Trophoblast cell (in vitro differentiated cells and primary cell): ENCODE measurements around the gene CAMK2B.
A peak's percentile ranks its signal among the peaks of the same experiment; 100 is the strongest.

Source experiments
- DNase-seq, 2 donors: peaks; one replicate each; pipeline ENCODE4 v3.0.0-alpha.2; 2016
- H2AFZ ChIP-seq: 2 replicates; pipeline ENCODE4 v1.6.1; 2013; ENCODE audit warnings: low read length, moderate library complexity, mild to moderate bottlenecking; ENCODE audit not compliant: insufficient read depth, poor library complexity
- H2AK5ac ChIP-seq: 2 replicates; pipeline ENCODE4 v1.6.1; 2013; ENCODE audit warnings: mild to moderate bottlenecking, low read length
- H2BK120ac ChIP-seq: 2 replicates; pipeline ENCODE4 v1.6.1; 2013; ENCODE audit warnings: low read length, mild to moderate bottlenecking, moderate library complexity; ENCODE audit not compliant: insufficient read depth, poor library complexity
- H2BK12ac ChIP-seq: 2 replicates; pipeline ENCODE4 v1.6.1; 2013; ENCODE audit warnings: mild to moderate bottlenecking, low read length, moderate library complexity
- H2BK5ac ChIP-seq: 2 replicates; pipeline ENCODE4 v1.6.1; 2013; ENCODE audit warnings: low read length, low read depth, moderate library complexity, mild to moderate bottlenecking; ENCODE audit not compliant: poor library complexity
- H3K14ac ChIP-seq: 2 replicates; pipeline ENCODE4 v1.6.1; 2013; ENCODE audit warnings: mild to moderate bottlenecking, low read length
- H3K18ac ChIP-seq: 2 replicates; pipeline ENCODE4 v1.6.1; 2013; ENCODE audit warnings: mild to moderate bottlenecking, low read length
- H3K23ac ChIP-seq: 2 replicates; pipeline ENCODE4 v1.6.1; 2013; ENCODE audit warnings: low read length
- H3K27ac ChIP-seq: 2 replicates; pipeline ENCODE4 v1.5.1; 2013; ENCODE audit warnings: low read depth, mild to moderate bottlenecking, inconsistent platforms, low read length, moderate library complexity
- H3K27me3 ChIP-seq: 2 replicates; pipeline ENCODE4 v1.6.1; 2013; ENCODE audit warnings: inconsistent platforms, mild to moderate bottlenecking, low read length, moderate library complexity; ENCODE audit not compliant: insufficient read depth
- H3K36me3 ChIP-seq, 2 experiments: 1 replicate in 1 of 2; 2 replicates in 1 of 2; pipeline ENCODE4 v1.6.1; 2013; ENCODE audit warnings: low read length in 2 of 2, mild to moderate bottlenecking in 2 of 2, moderate library complexity in 1 of 2; ENCODE audit not compliant: insufficient read depth in 2 of 2, control insufficient read depth in 1 of 2
- H3K4ac ChIP-seq: 2 replicates; pipeline ENCODE4 v1.6.1; 2013; ENCODE audit warnings: low read depth, mild to moderate bottlenecking, low read length, moderate library complexity
- H3K4me1 ChIP-seq, 2 experiments: 1 replicate in 1 of 2; 2 replicates in 1 of 2; pipeline ENCODE4 v1.6.1; 2013; ENCODE audit warnings: low read length in 2 of 2, mild to moderate bottlenecking in 2 of 2, moderate library complexity in 1 of 2; ENCODE audit not compliant: insufficient read depth in 2 of 2, control insufficient read depth in 1 of 2
- H3K4me2 ChIP-seq: 2 replicates; pipeline ENCODE4 v1.6.1; 2013; ENCODE audit warnings: inconsistent platforms, mild to moderate bottlenecking, low read length, moderate library complexity
- H3K4me3 ChIP-seq: 2 replicates; pipeline ENCODE4 v1.5.1; 2013; ENCODE audit warnings: mild to moderate bottlenecking, low read depth, low read length, inconsistent platforms
- H3K79me1 ChIP-seq: one replicate; pipeline ENCODE4 v1.6.1; 2013; ENCODE audit warnings: low read length
- H3K79me2 ChIP-seq: 2 replicates; pipeline ENCODE4 v1.6.1; 2013; ENCODE audit warnings: low read length, mild to moderate bottlenecking; ENCODE audit not compliant: control insufficient read depth, insufficient read depth, poor library complexity
- H3K9ac ChIP-seq: 2 replicates; pipeline ENCODE4 v1.6.1; 2013; ENCODE audit warnings: mild to moderate bottlenecking, low read length
- H3K9me3 ChIP-seq: 2 replicates; pipeline ENCODE4 v1.6.1; 2013; ENCODE audit warnings: low read depth, mild to moderate bottlenecking, control low read depth, inconsistent platforms, low read length; ENCODE audit not compliant: insufficient read depth
- H4K12ac ChIP-seq: 2 replicates; pipeline ENCODE4 v1.6.1; 2013; ENCODE audit warnings: low read depth, mild to moderate bottlenecking, low read length, moderate library complexity
- H4K8ac ChIP-seq: 2 replicates; pipeline ENCODE4 v1.6.1; 2013; ENCODE audit warnings: low read depth, mild to moderate bottlenecking, low read length, moderate library complexity
- H4K91ac ChIP-seq: one replicate; pipeline ENCODE4 v1.6.1; 2013; ENCODE audit warnings: low read depth, mild to moderate bottlenecking, low read length, moderate library complexity
- WGBS: extraction: QIAGEN DNeasy Blood & Tissue Kit; methylation state at CpG from one replicate; pipeline ENCODE4 v1.1.7; 2013; ENCODE audit warnings: missing lambda C conversion rate; ENCODE audit not compliant: insufficient read length, insufficient coverage; ENCODE audit errors: extremely low coverage; 5-methylcytosine and 5-hydroxymethylcytosine counted together

Gene CAMK2B

DNA sequence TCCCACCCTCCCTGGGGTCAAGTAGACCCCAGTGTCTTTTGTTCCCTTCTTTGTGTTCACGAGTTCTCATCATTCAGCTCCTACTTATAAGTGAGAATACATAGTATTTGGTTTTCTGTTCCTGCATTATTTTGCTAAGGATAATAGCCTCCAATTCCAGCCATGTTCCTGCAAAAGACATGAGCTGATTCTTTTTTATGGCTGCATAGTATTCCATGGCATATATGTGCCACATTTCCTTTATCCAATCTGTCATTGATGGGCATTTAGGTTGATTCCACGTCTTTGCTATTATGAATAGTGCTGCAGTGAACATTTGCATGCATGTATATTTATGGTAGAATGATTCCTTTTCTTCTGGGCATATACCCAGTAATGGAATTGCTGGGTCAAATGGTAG, 28.3 kb upstream of the CAMK2B start:
- no peak overlapping the region for H4K8ac ChIP-seq
- H3K4me3 ChIP-seq, result no peak overlapping the region
- H3K23ac ChIP-seq, result no peak overlapping the region
- no peak overlapping the region for H3K4me2 ChIP-seq
- H3K4ac ChIP-seq, result no peak overlapping the region
- no peak overlapping the region for H3K27ac ChIP-seq
- H3K79me2 ChIP-seq, result no peaks in the 10 kb centered on the region
- DNase-seq, result no peak
- H3K79me1 ChIP-seq, result no peaks in the 10 kb centered on the region
- H3K9ac ChIP-seq, result no peak overlapping the region
- H3K9me3 ChIP-seq, result peaks cover 2% of the 10 kb centered on the region
- H3K4me1 ChIP-seq, result no peaks in the 10 kb centered on the region
- H3K27me3 ChIP-seq, result no peaks in the 10 kb centered on the region
- no peak overlapping the region for H3K18ac ChIP-seq
- H2BK120ac ChIP-seq, result no peak overlapping the region
- no peak overlapping the region for H3K14ac ChIP-seq
- no CpG with 5 or more reads among the region's 2 CpGs for WGBS
- H4K12ac ChIP-seq, result no peak overlapping the region
- no peak overlapping the region for H2AK5ac ChIP-seq
- no peak overlapping the region for H2BK12ac ChIP-seq
- H3K36me3 ChIP-seq, result no peaks in the 10 kb centered on the region
- H2BK5ac ChIP-seq, result no peak overlapping the region
- H4K91ac ChIP-seq, result no peak overlapping the region
- H2AFZ ChIP-seq, result no peak overlapping the region

DNA sequence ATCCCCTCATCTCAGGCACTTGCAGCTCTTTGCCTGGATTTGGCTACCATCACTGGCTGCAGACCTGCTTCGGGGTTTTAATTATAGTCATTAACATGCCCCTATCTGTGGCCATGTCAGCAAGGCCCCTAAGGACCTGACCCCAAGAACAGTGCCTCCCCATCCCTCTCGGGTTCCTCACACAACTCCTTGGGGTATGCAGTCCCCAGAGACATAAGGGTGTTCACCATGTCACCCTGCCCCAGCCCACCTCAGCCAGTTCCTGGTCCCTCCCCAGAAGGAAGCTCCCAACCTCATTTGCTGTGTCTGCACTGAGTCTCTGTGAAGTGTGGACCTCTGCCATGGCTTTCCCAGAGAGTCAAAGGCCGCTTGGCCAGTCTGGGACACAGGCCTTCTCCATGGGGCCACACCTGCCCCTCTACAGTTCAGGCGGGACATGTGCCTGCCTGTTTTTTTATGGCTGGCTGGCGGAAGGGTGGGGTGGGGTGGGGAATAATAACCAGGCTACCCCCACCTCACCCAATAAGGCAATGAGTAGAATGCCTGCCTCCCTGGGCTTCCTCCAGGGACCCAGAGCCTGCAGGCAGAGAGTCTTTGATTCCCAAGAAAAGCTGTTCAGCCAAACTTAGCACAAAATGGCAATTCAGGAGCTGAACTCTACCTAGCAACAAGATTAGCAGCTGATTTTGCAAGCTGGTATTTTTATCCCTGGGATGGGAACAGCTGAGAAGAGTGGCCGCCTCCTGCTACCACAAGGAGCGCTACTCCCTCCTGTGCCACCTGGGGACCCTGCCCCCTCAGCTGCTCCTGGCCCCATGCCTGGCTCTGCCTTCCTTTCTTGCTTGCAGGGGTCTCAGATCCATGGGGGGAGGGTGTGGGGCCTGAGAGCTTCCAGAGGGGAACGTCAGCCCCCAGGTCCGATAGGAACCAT, 23.7 kb upstream of the CAMK2B start:
- Histone ChIP-seq H3K9ac (no peak overlapping the region), H2BK5ac (no peak overlapping the region), H3K4ac (no peak overlapping the region), H4K8ac (no peak overlapping the region), H2AK5ac (no peak overlapping the region), H3K18ac (no peak overlapping the region), H3K4me2 (no peak overlapping the region), H4K12ac (no peak overlapping the region), H2BK12ac (no peak overlapping the region), H3K4me3 (no peak overlapping the region), H3K14ac (no peak overlapping the region), H3K9me3 (peaks cover 3% of the 10 kb centered on the region), H2AFZ (no peak overlapping the region), H3K79me1 (no peaks in the 10 kb centered on the region), H3K27ac (no peak overlapping the region), H3K79me2 (no peaks in the 10 kb centered on the region), H4K91ac (no peak overlapping the region), H3K4me1 (no peaks in the 10 kb centered on the region), H2BK120ac (no peak overlapping the region), H3K27me3 (no peaks in the 10 kb centered on the region), H3K23ac (no peak overlapping the region), H3K36me3 (no peaks in the 10 kb centered on the region)
- no peak for DNase-seq
- no CpG with 5 or more reads among the region's 9 CpGs for WGBS

DNA sequence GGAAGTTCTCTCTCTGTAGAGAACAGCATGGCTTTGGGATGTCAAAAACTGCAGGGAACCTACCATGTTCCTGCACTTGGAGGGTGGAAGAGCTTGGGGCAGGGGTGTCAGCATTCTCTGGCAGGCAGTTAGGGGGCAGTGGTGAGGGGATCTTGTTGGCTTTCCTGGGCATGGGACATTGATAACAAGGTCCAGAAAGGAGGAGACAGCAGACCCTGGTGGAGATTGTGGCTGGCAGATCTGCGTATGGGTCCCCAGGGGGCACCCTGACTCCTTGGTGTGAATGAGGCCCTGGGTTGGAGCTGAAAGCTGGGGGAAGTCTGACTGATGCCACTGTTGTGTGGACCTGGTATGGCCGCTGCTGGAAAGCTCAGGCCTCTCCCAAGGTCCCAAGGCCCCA, 22.9 kb upstream of the CAMK2B start:
- Histone ChIP-seq H3K18ac (no peak overlapping the region), H2BK12ac (no peak overlapping the region), H4K91ac (no peak overlapping the region), H3K79me1 (no peaks in the 10 kb centered on the region), H3K4me2 (no peak overlapping the region), H4K12ac (no peak overlapping the region), H2BK5ac (no peak overlapping the region), H2AFZ (no peak overlapping the region), H3K4ac (no peak overlapping the region), H3K14ac (no peak overlapping the region), H3K79me2 (no peaks in the 10 kb centered on the region), H3K9ac (no peak overlapping the region), H3K9me3 (peaks cover 3% of the 10 kb centered on the region), H3K4me3 (no peak overlapping the region), H3K36me3 (no peaks in the 10 kb centered on the region), H3K27me3 (no peaks in the 10 kb centered on the region), H3K4me1 (no peaks in the 10 kb centered on the region), H4K8ac (no peak overlapping the region), H2AK5ac (no peak overlapping the region), H3K23ac (no peak overlapping the region), H2BK120ac (no peak overlapping the region), H3K27ac (no peak overlapping the region)
- WGBS, result no CpG with 5 or more reads among the region's 2 CpGs
- DNase-seq, result peak in 1 of 2 donors; percentile 4

DNA sequence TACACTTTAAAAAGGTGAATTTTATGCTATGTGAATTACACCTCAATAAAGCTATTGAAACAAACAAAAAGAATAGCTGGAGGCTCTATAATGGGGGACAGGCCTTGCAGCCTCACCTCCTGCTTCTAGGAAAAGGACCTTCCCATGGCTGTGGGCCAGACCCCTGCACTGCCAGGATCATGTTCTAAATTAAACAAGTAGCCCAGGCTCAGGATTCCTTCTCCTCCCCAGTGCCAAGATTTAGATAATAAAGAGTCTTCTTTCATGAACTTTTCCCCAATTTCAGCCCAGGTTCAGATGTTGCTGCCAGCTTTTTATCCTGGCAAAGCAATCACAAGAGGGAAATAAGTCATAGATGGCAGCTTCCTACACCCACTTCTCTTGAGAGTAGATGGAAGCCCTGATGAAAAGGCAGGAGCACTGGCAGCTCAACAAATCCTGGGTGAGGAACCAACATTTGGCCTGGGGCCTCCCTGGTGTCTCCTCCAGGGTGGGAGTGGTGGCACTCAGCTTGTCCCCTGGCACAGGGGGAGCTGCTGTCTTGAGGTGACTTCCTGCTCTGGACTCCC, 22.2 kb upstream of the CAMK2B start:
- Histone ChIP-seq H3K4me3 (no peak overlapping the region), H2BK12ac (no peak overlapping the region), H3K14ac (no peak overlapping the region), H2BK5ac (no peak overlapping the region), H3K79me1 (no peaks in the 10 kb centered on the region), H3K27me3 (no peaks in the 10 kb centered on the region), H3K4me1 (no peaks in the 10 kb centered on the region), H3K4me2 (no peak overlapping the region), H4K91ac (no peak overlapping the region), H3K79me2 (no peaks in the 10 kb centered on the region), H2AFZ (no peak overlapping the region), H3K27ac (no peak overlapping the region), H4K12ac (no peak overlapping the region), H3K9ac (no peak overlapping the region), H4K8ac (no peak overlapping the region), H3K23ac (no peak overlapping the region), H3K9me3 (peaks cover 6% of the 10 kb centered on the region), H3K4ac (no peak overlapping the region), H3K18ac (no peak overlapping the region), H3K36me3 (no peaks in the 10 kb centered on the region), H2AK5ac (no peak overlapping the region), H2BK120ac (no peak overlapping the region)
- DNase-seq, result no peak
